Stimulated activated naive B cell treated with anti-CD40 and anti-IgM and Interleukin-4, amounts not matched to agents 10 μg/mL and 1 μg/mL and 100 μg/mL, for 72 hours (primary cell): ENCODE data around the gene C13orf46.
A peak's percentile ranks its signal among the peaks of the same experiment; 100 is the strongest.

Source experiments
- ATAC-seq, 2 donors: fragments of 150-1000 bp; cut with Tn5 transposase; replicated peaks; 2 replicates each; pipeline ENCODE4 v1.10.0; 2021; ENCODE audit warnings: moderate library complexity in 1 of 2
- DNase-seq: peaks from one replicate; pipeline ENCODE4 v3.0.0; 2021
- H3K27ac Mint-ChIP-seq: one replicate; pipeline ENCODE4 v1.8.0; 2022; ENCODE audit warnings: mild to moderate bottlenecking, mixed read lengths
- H3K27me3 Mint-ChIP-seq, 2 donors: one replicate each; pipeline ENCODE4 v1.8.0; 2022; ENCODE audit warnings: mixed read lengths in 2 of 2
- H3K36me3 Mint-ChIP-seq, 2 donors: one replicate each; pipeline ENCODE4 v1.8.0; 2022; ENCODE audit warnings: mixed read lengths in 2 of 2, mild to moderate bottlenecking in 1 of 2
- H3K4me1 Mint-ChIP-seq, 2 donors: one replicate each; pipeline ENCODE4 v1.8.0; 2022; ENCODE audit warnings: mixed read lengths in 2 of 2, mild to moderate bottlenecking in 1 of 2
- H3K4me3 Mint-ChIP-seq, 2 donors: one replicate each; pipeline ENCODE4 v1.8.0; 2022; ENCODE audit warnings: mild to moderate bottlenecking in 2 of 2, mixed read lengths in 2 of 2, moderate library complexity in 1 of 2
- H3K9me3 Mint-ChIP-seq, 2 donors: one replicate each; pipeline ENCODE4 v1.8.0; 2022; ENCODE audit warnings: mixed read lengths in 2 of 2, mild to moderate bottlenecking in 1 of 2

The C13orf46 gene

DNA sequence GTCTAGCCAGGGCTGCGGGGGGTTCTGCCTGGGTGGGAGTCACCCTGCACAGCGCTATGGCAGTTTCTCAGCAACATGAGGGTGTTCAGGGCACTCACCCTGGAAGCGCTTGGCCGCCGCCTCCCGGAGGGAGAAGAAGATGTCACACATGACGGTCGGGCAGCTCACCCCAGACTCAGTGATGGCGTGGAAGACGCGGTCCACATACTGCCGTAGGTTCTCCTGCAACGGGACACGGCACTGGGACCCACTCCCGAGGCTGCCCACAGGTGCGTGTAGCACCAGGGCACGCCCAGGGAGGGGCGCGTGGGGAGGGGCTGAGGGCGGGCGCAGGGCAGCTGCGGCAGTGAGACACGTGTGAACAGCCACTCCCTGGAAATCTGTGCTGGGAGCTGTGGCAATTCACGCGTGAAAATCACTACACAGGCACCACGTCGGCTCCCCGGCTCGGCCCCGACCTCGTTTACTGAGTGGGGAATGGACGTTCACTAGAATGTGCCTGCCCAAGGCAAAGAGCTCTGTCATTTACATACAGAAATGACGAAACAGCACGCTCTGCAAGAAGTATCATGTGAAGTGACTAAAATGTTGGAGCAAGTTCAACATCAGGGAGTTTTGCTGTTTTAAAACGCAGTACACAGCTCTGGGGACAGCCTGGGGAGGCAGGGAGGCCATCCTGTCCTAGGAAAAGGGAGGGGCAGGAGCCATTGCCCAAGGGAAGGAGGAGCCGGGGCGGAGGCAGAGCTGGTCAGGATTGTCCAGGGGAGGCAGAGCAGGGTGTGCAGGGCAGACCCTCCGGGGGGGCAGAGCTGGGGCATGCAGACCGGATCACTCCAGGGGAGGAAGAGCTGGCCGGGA, 41.5 kb upstream of the C13orf46 start:
- no peaks in the 10 kb centered on the region for H3K9me3 Mint-ChIP-seq
- no peak for DNase-seq
- no peak overlapping the region for H3K4me3 Mint-ChIP-seq
- H3K36me3 Mint-ChIP-seq = peaks cover 25 to 38% of the 10 kb centered on the region in 2 donors
- no peak for ATAC-seq
- H3K27me3 Mint-ChIP-seq = no peaks in the 10 kb centered on the region
- H3K4me1 Mint-ChIP-seq = peaks cover 0 to 2% of the 10 kb centered on the region in 2 donors
- H3K27ac Mint-ChIP-seq = no peak overlapping the region

GRCh38 chr13:114013952-114014629, 40.2 kb upstream of the C13orf46 start:
- no peak overlapping the region for H3K4me3 Mint-ChIP-seq
- H3K9me3 Mint-ChIP-seq = no peaks in the 10 kb centered on the region
- no peaks in the 10 kb centered on the region for H3K27me3 Mint-ChIP-seq
- ATAC-seq (no peak), DNase-seq (no peak)
- H3K27ac Mint-ChIP-seq = no peak overlapping the region
- H3K4me1 Mint-ChIP-seq = peaks cover 0 to 2% of the 10 kb centered on the region in 2 donors
- peaks cover 34 to 46% of the 10 kb centered on the region in 2 donors for H3K36me3 Mint-ChIP-seq

GRCh38 chr13:114013336-114013735, 39.5 kb upstream of the C13orf46 start:
- Mint-ChIP-seq H3K9me3 (no peaks in the 10 kb centered on the region), H3K4me3 (no peak overlapping the region), H3K27ac (no peak overlapping the region), H3K27me3 (no peaks in the 10 kb centered on the region), H3K4me1 (peaks cover 0 to 2% of the 10 kb centered on the region in 2 donors), H3K36me3 (peaks cover 30 to 45% of the 10 kb centered on the region in 2 donors)
- DNase-seq = no peak
- ATAC-seq = no peak

GRCh38 chr13:114012921-114013320, 39.0 kb upstream of the C13orf46 start:
- Mint-ChIP-seq H3K27me3 (no peaks in the 10 kb centered on the region), H3K9me3 (no peaks in the 10 kb centered on the region), H3K27ac (no peak overlapping the region), H3K4me3 (no peak overlapping the region), H3K4me1 (peaks cover 0 to 2% of the 10 kb centered on the region in 2 donors), H3K36me3 (peaks cover 26 to 41% of the 10 kb centered on the region in 2 donors)
- no peak for DNase-seq
- ATAC-seq = no peak

GRCh38 chr13:114012141-114012540, 38.3 kb upstream of the C13orf46 start:
- H3K4me3 Mint-ChIP-seq = no peak overlapping the region
- H3K4me1 Mint-ChIP-seq = peaks cover 0 to 4% of the 10 kb centered on the region in 2 donors
- DNase-seq = no peak
- ATAC-seq = no peak
- peaks cover 22 to 39% of the 10 kb centered on the region in 2 donors for H3K36me3 Mint-ChIP-seq
- no peak overlapping the region for H3K27ac Mint-ChIP-seq
- no peaks in the 10 kb centered on the region for H3K27me3 Mint-ChIP-seq
- no peaks in the 10 kb centered on the region for H3K9me3 Mint-ChIP-seq

DNA sequence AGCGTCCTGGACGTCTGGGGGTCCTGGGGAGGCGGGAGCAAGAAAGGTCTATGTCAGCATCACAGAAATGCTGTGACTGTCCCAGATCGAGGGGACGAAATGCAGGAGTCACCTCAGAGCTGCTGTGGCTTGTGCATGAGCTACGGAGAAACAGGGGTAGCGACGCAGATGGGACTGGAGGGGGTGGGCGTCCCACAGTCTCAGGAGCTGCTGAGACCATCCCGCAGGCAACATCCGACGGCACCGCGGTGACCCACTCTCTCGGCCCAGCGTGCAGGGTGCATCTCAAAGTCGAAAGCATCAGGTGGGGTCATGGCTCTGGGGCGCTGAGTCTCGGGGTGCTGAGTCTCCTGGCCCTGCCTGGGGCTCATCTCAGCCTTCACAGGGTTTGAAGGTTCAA, 37.4 kb upstream of the C13orf46 start:
- Mint-ChIP-seq H3K27me3 (no peaks in the 10 kb centered on the region), H3K27ac (peak overlapping the region; percentile 31), H3K4me3 (no peak overlapping the region), H3K36me3 (peaks cover 17 to 32% of the 10 kb centered on the region in 2 donors), H3K9me3 (no peaks in the 10 kb centered on the region), H3K4me1 (peaks cover 0 to 4% of the 10 kb centered on the region in 2 donors)
- DNase-seq = no peak
- no peak for ATAC-seq

DNA sequence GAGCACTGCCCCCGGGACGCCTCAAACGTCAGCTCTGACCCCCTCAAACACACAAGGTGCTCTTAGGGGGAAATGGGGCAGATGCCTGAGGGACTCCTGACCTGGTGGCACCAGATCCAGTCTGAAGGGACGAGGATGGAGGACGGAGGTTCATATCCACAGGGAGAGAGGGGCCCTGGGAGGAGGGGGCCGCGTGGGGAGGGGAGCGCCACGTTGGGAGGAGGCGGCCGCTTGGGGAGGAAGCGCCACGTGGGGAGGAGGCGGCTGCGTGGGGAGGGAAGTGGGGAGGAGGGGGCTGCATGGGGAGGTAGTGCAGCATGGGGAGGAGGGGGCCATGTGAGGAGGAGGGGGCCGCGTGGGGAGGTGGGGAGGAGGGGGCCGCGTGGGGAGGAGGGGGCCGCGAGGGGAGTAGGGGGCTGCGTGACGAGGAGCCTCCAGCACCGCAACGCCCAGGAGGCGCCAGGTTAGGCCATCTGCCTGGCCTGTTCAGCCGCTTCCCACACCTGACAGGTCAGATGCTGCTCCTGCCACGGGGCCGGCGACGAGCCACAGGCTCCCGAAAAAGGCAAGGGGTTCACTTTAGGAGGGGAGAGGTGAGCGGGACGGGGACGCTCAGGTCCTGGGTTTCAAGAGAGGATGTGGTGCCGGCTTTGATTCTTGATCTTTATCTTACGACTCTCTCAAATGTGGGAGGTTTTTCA, 36.7 kb upstream of the C13orf46 start:
- ATAC-seq (no peak), DNase-seq (no peak)
- H3K4me3 Mint-ChIP-seq = no peak overlapping the region
- peaks cover 17 to 26% of the 10 kb centered on the region in 2 donors for H3K36me3 Mint-ChIP-seq
- H3K27ac Mint-ChIP-seq = peak overlapping the region; percentile 85
- no peaks in the 10 kb centered on the region for H3K9me3 Mint-ChIP-seq
- H3K27me3 Mint-ChIP-seq = no peaks in the 10 kb centered on the region
- H3K4me1 Mint-ChIP-seq = peaks cover 0 to 4% of the 10 kb centered on the region in 2 donors

GRCh38 chr13:114009590-114010400, 35.9 kb upstream of the C13orf46 start:
- peaks cover 21 to 28% of the 10 kb centered on the region in 2 donors for H3K36me3 Mint-ChIP-seq
- no peak overlapping the region for H3K4me3 Mint-ChIP-seq
- H3K9me3 Mint-ChIP-seq = no peaks in the 10 kb centered on the region
- ATAC-seq (no peak), DNase-seq (no peak)
- no peaks in the 10 kb centered on the region for H3K27me3 Mint-ChIP-seq
- peak overlapping the region; percentile 85 for H3K27ac Mint-ChIP-seq
- H3K4me1 Mint-ChIP-seq = peaks cover 0 to 4% of the 10 kb centered on the region in 2 donors

- H3K9me3 Mint-ChIP-seq = no peaks in the 10 kb centered on the region
- DNase-seq (no peak), ATAC-seq (no peak)
- peaks cover 0 to 4% of the 10 kb centered on the region in 2 donors for H3K4me1 Mint-ChIP-seq
- no peak overlapping the region for H3K4me3 Mint-ChIP-seq
- H3K27me3 Mint-ChIP-seq = no peaks in the 10 kb centered on the region
- H3K36me3 Mint-ChIP-seq = peaks cover 25 to 34% of the 10 kb centered on the region in 2 donors
- H3K27ac Mint-ChIP-seq = no peak overlapping the region
Observed at GRCh38 chr13:114008964-114009589, 35.2 kb upstream of the C13orf46 start.

DNA sequence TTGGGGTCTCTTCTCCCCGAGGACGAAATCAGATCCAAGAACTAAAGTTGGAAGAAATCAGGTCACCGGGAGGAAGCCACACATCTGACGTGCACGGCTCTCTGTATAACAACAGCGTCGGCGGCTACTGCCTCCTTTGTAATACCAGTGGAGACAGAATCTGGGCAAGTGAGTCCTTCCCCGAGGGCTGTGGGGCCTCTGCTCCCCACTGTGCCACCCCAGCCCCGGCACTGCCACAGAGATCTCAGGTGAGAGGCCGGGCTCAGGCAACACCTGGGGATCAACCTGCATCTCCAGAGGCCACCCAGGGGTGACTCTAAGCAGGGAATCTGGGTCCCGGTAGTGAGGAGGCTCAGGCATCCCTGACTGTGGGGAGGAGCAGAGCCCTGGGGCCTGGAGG, 33.7 kb upstream of the C13orf46 start:
- peaks cover 0 to 4% of the 10 kb centered on the region in 2 donors for H3K4me1 Mint-ChIP-seq
- no peaks in the 10 kb centered on the region for H3K27me3 Mint-ChIP-seq
- H3K27ac Mint-ChIP-seq = peak overlapping the region; percentile 90
- H3K4me3 Mint-ChIP-seq = no peak overlapping the region
- ATAC-seq (no peak), DNase-seq (no peak)
- no peaks in the 10 kb centered on the region for H3K9me3 Mint-ChIP-seq
- H3K36me3 Mint-ChIP-seq = peaks cover 25 to 34% of the 10 kb centered on the region in 2 donors

DNA sequence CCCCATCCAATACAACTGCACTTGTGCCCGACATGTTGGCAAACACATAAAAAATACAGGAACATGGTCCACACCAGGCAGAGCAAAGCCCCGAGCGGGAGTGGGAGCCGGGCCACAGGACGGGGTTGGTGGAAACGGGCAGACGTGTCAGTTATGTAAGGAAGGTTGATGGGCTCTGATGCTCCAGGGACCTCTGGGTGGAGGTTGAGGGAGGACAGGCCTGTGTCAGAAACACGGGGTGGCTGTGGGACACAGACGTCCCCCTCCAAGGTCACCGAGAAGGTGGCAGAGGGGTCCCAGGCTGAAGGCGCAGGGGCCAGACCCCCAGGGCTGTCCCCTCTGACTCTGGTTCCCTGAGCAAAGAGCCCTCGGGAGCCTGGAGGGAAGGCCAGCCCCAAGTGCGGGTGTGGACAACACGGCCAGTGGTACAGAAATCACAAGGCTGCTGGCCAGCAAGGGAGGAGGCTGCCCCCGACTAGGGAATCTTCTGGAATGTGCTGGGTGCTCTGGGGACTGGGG, 31.4 kb upstream of the C13orf46 start:
- Mint-ChIP-seq H3K9me3 (no peaks in the 10 kb centered on the region), H3K4me1 (peaks cover 0 to 1% of the 10 kb centered on the region in 2 donors), H3K36me3 (peaks cover 19 to 35% of the 10 kb centered on the region in 2 donors), H3K4me3 (no peak overlapping the region), H3K27ac (peak overlapping the region; percentile 16), H3K27me3 (no peaks in the 10 kb centered on the region)
- DNase-seq = no peak
- no peak for ATAC-seq

- Mint-ChIP-seq H3K27ac (peak overlapping the region; percentile 59), H3K36me3 (peaks cover 17 to 32% of the 10 kb centered on the region in 2 donors), H3K27me3 (no peaks in the 10 kb centered on the region), H3K4me3 (no peak overlapping the region), H3K9me3 (no peaks in the 10 kb centered on the region), H3K4me1 (peaks cover 0 to 1% of the 10 kb centered on the region in 2 donors)
- ATAC-seq (no peak), DNase-seq (no peak)
Observed at GRCh38 chr13:114004420-114005205, 30.7 kb upstream of the C13orf46 start.
